GM13977 (cell line): ENCODE measurements around the gene HOTAIR.

Experiments used
- DNase-seq: peaks from one replicate; pipeline ENCODE4 v3.0.0; 2012; ENCODE audit warnings: low spot score
- CTCF ChIP-seq: IDR thresholded peaks from 2 replicates; pipeline ENCODE4 v1.5.1; 2012; ENCODE audit warnings: mild to moderate bottlenecking, control low read depth; ENCODE audit not compliant: insufficient read depth; ENCODE audit errors: extremely low read depth, missing control alignments
- in situ Hi-C: fragments of 300-500 bp; cut with MboI; formaldehyde crosslinking; loops from one replicate; pipeline ENCODE4 v1.12.0; 2022; ENCODE audit warnings: low sequenced_read_pairs, low pct_unique_long_range_greater_than_20kb, mixed read lengths, inconsistent platforms; ENCODE audit not compliant: unreplicated experiment

HOTAIR gene

GRCh38 chr12:54010972-54011664, 36.4 kb upstream of the HOTAIR start:
- no peak for DNase-seq
- in situ Hi-C loops, result loop anchor here (25.0 kb wide), 1 partner anchor 351 kb away; the partner anchor contains the start of gene GPR84
- TF ChIP-seq CTCF, result no peak

GRCh38 chr12:54010053-54010971, 35.6 kb upstream of the HOTAIR start:
- TF ChIP-seq CTCF, result no peak
- DNase-seq, result no peak
- in situ Hi-C loops, result loop anchor here (25.0 kb wide), 1 partner anchor 352 kb away; the partner anchor contains the start of gene GPR84

GRCh38 chr12:54009171-54010052, 34.7 kb upstream of the HOTAIR start:
- no peak for TF ChIP-seq CTCF
- DNase-seq, result no peak
- in situ Hi-C loops, result loop anchor here (25.0 kb wide), 1 partner anchor 353 kb away; the partner anchor contains the start of gene GPR84

GRCh38 chr12:54008260-54008552, 33.5 kb upstream of the HOTAIR start:
- TF ChIP-seq CTCF, result no peak
- in situ Hi-C loops, result loop anchor here (25.0 kb wide), 1 partner anchor 354 kb away; the partner anchor contains the start of gene GPR84
- no peak for DNase-seq

- no peak for DNase-seq
- no peak for TF ChIP-seq CTCF
- in situ Hi-C loops, result loop anchor here (25.0 kb wide), 1 partner anchor 355 kb away; the partner anchor contains the start of gene GPR84
Observed at GRCh38 chr12:54007538-54008259, 32.9 kb upstream of the HOTAIR start.
